ENCODE measurements around the gene DRG1. TPM values are rescaled to one million over a fixed set of nuclear protein-coding genes. Genes with fewer than 3 reads are reported as not detected.

DRG1 gene
- total and polyA plus RNA-seq, 10 of the 15 experiments (the other 5 are each of a cell fraction or from before 2014, with no cell fraction given) = 59.7 to 147 (median 85.8) TPM

DNA sequence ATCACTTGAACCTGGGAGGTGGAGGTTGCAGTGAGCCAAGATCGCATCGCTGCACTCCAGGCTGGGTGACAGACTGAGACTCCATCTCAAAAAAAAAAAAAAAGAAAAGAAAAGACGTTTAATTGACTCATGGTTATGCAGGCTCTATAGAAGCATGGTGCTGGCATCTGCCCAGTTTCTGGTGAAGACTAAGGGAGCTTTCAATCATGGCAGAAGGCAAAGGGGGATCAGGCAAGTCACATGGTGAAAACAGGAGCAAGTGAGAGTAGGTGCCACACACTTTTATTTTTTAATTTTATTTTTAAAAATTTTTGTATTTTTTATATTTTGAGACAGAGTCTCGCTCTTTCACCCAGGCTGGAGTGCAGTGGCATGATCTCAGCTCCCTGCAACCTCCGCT lies 44.9 kb upstream of the DRG1 start (continued):
- TF ChIP-seq ATF3 (IDR thresholded peaks at IDR 0.05; ENCODE audit: borderline replicate concordance, extremely low read depth, low read depth, low read length) = no peak

GRCh38 chr22:31360029-31360428 lies 39.4 kb upstream of the DRG1 start:
- FAIRE-seq = no peak
- in situ Hi-C loops (cut with MboI) (no loop called here), intact Hi-C loops (cut with micrococcal nuclease; ENCODE audit: unreplicated experiment) (no loop called here)
- H2AFZ ChIP-seq (ENCODE audit: control insufficient read depth, low read depth, low read length) = no peak overlapping the region
- ChIA-PET SMC1A (ENCODE audit: uncharacterized antibody, unreplicated experiment) (interaction anchor here (0.6 kb wide), 1 partner anchor 1782 kb away, joined by 3 read pairs; no protein-coding TSS in a partner anchor), RAD21 (ENCODE audit: unreplicated experiment) (interaction anchor here (1.4 kb wide), 1 partner anchor 16 kb away, joined by 3 read pairs; no protein-coding TSS in a partner anchor), POLR2A (interaction anchor here (0.7 kb wide), 1 partner anchor 10 kb away, joined by 3 read pairs; no protein-coding TSS in a partner anchor), CTCF (interaction anchor here (0.6 kb wide), 1 partner anchor 136 kb away, joined by 3 read pairs; no protein-coding TSS in a partner anchor)
- no peak overlapping the region for H3K9ac ChIP-seq (ENCODE audit: control insufficient read depth, insufficient read depth, low read length)
- H3K79me2 ChIP-seq (ENCODE audit: control insufficient read depth, insufficient read depth, low read length) = no peaks in the 10 kb centered on the region
- no peaks in the 10 kb centered on the region for H3K9me3 ChIP-seq (replicated peaks; ENCODE audit: control insufficient read depth, insufficient read depth, low read length)
- no peak for DNase-seq (ENCODE audit: low read depth, low spot score)
- no peak overlapping the region for H3K4me2 ChIP-seq (ENCODE audit: control insufficient read depth, insufficient read depth)
- BruUV-seq (replicated peaks) = no TSS peak
- H3K27me3 ChIP-seq (replicated peaks in 1 of 2; ENCODE audit: control insufficient read depth in 2 of 2, insufficient read depth in 2 of 2, low read length in 1 of 2) = no peaks in the 10 kb centered on the region
- no peak for ATAC-seq
- WGBS (ENCODE audit: insufficient coverage, insufficient replicate concordance, low lambda C conversion rate, missing lambda C conversion rate) = 47% methylated on average over 1 of the region's 1 CpG
- no peak overlapping the region for H3K27ac ChIP-seq (ENCODE audit: control insufficient read depth, insufficient read depth)
- H3K4me3 ChIP-seq = no peak overlapping the region
- H3K36me3 ChIP-seq (ENCODE audit: control insufficient read depth in 2 of 2, insufficient read depth in 2 of 2, low read length in 1 of 2) = no peaks in the 10 kb centered on the region
- no peaks in the 10 kb centered on the region for H4K20me1 ChIP-seq (ENCODE audit: control insufficient read depth, insufficient read depth)
- peaks cover 7% of the 10 kb centered on the region; the same call in 1 of the 2 replicates for H3K4me1 ChIP-seq (ENCODE audit: control insufficient read depth, insufficient read depth, low read length)
- TF ChIP-seq POLR2A (IDR thresholded peaks at IDR 0.05; ENCODE audit: low read depth, low read length) (no peak), MYB (IDR thresholded peaks at IDR 0.05; ENCODE audit: borderline replicate concordance, low read depth, low read length) (no peak), KLF5 (IDR thresholded peaks at IDR 0.05; ENCODE audit: partially characterized antibody) (no peak), KDM1A (IDR thresholded peaks at IDR 0.05; ENCODE audit: borderline replicate concordance) (no peak), PAX8 (IDR thresholded peaks at IDR 0.05) (no peak), TARDBP (IDR thresholded peaks at IDR 0.05; ENCODE audit: borderline replicate concordance) (no peak), MTA2 (IDR thresholded peaks at IDR 0.05; ENCODE audit: low read depth) (no peak), POU2F2 (IDR thresholded peaks at IDR 0.05; ENCODE audit: borderline replicate concordance, low read depth, low read length) (no peak), NR2C2 (IDR thresholded peaks at IDR 0.05; ENCODE audit: borderline replicate concordance, control insufficient read depth, insufficient read length, low read depth) (no peak), RUNX3 (IDR thresholded peaks at IDR 0.05; ENCODE audit: low read length) (no peak), BHLHE40 (IDR thresholded peaks at IDR 0.05; ENCODE audit: borderline replicate concordance in 1 of 2, low read depth in 2 of 2, low read length in 1 of 2) (no peak), HDGF (IDR thresholded peaks at IDR 0.05) (no peak), ETV6 (conservative IDR thresholded peaks at IDR 0.05 in 1 of 2, IDR thresholded peaks at IDR 0.05 in 1 of 2; ENCODE audit: borderline replicate concordance in 1 of 2, low read depth in 1 of 2) (no peak)
- TF ChIP-seq, protein P1, sequence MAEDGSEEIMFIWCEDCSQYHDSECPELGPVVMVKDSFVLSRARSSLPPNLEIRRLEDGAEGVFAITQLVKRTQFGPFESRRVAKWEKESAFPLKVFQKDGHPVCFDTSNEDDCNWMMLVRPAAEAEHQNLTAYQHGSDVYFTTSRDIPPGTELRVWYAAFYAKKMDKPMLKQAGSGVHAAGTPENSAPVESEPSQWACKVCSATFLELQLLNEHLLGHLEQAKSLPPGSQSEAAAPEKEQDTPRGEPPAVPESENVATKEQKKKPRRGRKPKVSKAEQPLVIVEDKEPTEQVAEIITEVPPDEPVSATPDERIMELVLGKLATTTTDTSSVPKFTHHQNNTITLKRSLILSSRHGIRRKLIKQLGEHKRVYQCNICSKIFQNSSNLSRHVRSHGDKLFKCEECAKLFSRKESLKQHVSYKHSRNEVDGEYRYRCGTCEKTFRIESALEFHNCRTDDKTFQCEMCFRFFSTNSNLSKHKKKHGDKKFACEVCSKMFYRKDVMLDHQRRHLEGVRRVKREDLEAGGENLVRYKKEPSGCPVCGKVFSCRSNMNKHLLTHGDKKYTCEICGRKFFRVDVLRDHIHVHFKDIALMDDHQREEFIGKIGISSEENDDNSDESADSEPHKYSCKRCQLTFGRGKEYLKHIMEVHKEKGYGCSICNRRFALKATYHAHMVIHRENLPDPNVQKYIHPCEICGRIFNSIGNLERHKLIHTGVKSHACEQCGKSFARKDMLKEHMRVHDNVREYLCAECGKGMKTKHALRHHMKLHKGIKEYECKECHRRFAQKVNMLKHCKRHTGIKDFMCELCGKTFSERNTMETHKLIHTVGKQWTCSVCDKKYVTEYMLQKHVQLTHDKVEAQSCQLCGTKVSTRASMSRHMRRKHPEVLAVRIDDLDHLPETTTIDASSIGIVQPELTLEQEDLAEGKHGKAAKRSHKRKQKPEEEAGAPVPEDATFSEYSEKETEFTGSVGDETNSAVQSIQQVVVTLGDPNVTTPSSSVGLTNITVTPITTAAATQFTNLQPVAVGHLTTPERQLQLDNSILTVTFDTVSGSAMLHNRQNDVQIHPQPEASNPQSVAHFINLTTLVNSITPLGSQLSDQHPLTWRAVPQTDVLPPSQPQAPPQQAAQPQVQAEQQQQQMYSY (CRISPR knock-in tag; IDR thresholded peaks at IDR 0.05) = no peak
- TF ChIP-seq, protein P2, sequence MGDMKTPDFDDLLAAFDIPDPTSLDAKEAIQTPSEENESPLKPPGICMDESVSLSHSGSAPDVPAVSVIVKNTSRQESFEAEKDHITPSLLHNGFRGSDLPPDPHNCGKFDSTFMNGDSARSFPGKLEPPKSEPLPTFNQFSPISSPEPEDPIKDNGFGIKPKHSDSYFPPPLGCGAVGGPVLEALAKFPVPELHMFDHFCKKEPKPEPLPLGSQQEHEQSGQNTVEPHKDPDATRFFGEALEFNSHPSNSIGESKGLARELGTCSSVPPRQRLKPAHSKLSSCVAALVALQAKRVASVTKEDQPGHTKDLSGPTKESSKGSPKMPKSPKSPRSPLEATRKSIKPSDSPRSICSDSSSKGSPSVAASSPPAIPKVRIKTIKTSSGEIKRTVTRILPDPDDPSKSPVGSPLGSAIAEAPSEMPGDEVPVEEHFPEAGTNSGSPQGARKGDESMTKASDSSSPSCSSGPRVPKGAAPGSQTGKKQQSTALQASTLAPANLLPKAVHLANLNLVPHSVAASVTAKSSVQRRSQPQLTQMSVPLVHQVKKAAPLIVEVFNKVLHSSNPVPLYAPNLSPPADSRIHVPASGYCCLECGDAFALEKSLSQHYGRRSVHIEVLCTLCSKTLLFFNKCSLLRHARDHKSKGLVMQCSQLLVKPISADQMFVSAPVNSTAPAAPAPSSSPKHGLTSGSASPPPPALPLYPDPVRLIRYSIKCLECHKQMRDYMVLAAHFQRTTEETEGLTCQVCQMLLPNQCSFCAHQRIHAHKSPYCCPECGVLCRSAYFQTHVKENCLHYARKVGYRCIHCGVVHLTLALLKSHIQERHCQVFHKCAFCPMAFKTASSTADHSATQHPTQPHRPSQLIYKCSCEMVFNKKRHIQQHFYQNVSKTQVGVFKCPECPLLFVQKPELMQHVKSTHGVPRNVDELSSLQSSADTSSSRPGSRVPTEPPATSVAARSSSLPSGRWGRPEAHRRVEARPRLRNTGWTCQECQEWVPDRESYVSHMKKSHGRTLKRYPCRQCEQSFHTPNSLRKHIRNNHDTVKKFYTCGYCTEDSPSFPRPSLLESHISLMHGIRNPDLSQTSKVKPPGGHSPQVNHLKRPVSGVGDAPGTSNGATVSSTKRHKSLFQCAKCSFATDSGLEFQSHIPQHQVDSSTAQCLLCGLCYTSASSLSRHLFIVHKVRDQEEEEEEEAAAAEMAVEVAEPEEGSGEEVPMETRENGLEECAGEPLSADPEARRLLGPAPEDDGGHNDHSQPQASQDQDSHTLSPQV (IDR thresholded peaks at IDR 0.05) = no peak
